OCI-M2 (cell line): ENCODE data around the gene PTAFR.

Source experiments
- DNase-seq: peaks from one replicate; lab custom pipeline; 2025; ENCODE audit not compliant: unreplicated experiment; lab: John Stamatoyannopoulos, UW

PTAFR gene

GRCh38 chr1:28122183-28122582 lies 54.3 kb downstream of the PTAFR start:
- no peak for DNase-seq

GRCh38 chr1:28119556-28119955 lies 56.9 kb downstream of the PTAFR start:
- no peak for DNase-seq

DNA sequence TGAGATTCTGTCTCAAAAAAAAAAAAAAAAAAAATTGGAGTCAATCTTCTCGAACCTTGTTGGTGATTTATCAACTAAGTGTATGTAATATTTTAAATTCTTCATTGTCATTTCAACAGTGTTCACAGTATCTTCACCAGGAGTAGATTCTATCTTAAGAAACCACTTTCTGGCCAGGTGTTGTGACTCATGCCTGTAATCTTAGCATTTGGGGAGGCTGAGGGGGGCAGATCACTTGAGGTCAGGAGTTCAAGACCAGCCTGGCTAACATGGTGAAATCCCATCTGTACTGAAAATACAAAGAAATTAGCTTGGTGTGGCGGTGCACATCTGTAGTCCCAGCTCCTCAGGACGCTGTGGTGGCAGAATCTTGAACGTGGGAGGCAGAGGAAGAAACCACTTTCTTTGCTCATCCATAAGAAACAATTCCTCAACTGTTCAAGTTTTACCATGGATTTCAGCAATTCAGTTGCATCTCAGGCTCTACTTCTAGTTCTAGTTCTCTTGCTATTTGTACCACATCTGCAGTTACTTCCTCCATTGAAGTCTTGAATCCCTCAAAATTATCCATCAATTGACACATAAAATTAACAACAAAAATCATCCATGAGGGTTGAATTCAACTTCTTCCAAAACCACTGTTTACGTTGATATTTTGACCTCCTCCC lies 57.7 kb downstream of the PTAFR start:
- no peak for DNase-seq

DNA sequence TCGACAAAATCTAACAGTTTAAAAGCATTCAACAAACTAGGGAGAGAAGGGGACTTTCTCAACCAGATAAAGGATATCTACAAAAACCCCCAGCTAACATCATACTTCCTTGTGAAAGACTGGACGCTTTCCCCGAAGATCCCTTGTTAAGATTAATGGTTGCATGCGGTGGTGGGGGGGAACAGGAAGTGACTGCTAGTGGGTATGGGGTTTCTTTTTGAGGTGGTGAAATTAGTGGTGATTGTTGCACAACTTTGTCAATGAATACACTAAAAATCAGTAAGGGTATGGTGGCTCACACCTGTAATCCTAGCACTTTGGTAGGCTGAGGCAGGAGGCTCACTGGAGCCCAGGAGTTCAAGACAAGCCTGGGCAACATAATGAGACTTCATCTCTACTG lies 61.2 kb downstream of the PTAFR start:
- DNase-seq, result no peak

GRCh38 chr1:28114844-28115243 lies 61.6 kb downstream of the PTAFR start:
- DNase-seq, result no peak

- no peak for DNase-seq
Observed at GRCh38 chr1:28113242-28113572, 63.3 kb downstream of the PTAFR start.

DNA sequence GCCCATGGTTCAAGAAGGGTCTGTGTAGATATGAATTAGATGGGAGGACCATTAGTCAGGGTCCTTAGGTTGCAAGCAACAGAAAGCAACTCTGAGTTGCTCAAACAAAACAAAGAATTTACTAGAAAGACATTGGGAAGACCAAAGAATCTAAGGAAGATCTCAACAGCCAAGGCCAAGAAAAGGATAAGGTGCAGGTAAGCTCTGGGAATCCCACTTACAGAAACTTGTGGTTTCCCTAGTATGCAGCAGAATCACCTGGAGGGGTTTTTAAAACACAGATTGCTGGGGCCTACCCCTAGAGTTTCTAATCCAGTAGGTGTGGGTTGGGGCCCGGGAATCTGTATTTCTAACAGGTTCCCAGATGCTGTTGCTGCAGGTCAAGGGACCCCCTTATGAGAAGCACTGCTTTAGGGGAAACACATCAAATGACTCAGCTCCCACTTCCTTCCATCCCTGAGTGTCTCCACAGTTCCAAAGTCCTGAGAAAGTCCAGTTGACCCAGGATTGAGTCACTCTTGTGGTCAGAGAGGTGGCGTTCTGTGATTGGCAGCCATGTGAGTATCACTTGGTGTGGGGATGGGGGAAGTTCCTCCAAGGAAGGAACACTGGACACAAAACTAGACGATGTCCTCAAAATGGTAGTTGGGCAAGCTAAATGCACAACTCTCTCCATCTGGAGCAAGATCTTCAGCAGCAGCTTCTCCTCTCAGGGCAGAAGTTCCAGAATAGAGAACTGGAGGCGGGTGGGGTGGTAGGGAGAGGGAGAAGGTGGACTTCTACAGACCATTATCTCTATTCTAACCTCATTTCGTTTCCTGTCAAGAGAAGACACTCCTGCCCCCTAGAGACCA lies 63.9 kb downstream of the PTAFR start:
- no peak for DNase-seq

DNA sequence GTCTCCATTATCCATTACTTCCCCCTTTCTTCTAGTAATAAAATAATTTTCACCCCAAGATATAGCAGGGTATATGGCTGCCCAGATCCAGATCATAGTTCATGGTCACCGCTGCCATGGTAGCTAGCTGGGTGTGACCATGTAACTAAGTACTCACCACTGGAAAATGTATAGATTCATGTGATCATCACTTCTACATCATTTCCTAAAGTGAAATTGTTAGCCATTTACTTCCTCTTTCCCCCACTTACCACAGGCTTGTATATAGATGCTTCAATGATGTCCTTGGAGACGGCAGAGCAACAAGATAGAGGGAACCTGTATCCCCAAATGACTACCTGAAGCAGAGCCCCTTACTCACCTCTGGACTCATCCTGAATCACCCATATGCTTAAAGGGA lies 65.3 kb downstream of the PTAFR start:
- DNase-seq, result no peak

- no peak for DNase-seq
Observed at GRCh38 chr1:28110555-28110954, 65.9 kb downstream of the PTAFR start.

GRCh38 chr1:28109639-28110038 lies 66.9 kb downstream of the PTAFR start:
- DNase-seq, result no peak

GRCh38 chr1:28108001-28108400 lies 68.5 kb downstream of the PTAFR start:
- no peak for DNase-seq

- no peak for DNase-seq
Observed at GRCh38 chr1:28104866-28105467, 71.5 kb downstream of the PTAFR start.

DNA sequence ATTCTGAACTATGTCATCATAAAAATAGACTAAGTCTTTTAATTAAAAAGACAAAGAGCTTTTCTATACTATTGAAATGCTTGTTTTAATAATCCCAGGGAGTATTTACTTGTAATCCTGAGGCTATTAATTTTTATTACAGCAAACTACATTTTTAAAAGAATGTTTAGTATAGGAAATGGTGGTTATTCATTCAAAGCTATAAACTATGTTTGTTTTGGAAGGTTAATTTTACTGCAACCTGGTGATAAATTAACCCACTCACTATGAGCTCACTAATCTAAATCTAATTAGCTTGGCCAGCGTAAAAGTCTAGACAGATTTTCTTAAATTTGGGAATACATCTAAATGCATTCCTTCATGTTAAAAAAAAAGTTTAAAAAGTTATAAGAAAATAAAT lies 74.3 kb downstream of the PTAFR start:
- no peak for DNase-seq

- DNase-seq, result no peak
Observed at GRCh38 chr1:28099050-28099769, 77.3 kb downstream of the PTAFR start.
